ENCODE results near the gene LETM1.

The LETM1 gene

GRCh38 chr4:1823545-1823932, 32.4 kb downstream of the LETM1 start:
- DNase-seq, result no peak

GRCh38 chr4:1822568-1823544, 33.1 kb downstream of the LETM1 start:
- no peak for DNase-seq

GRCh38 chr4:1821679-1822567, 34.0 kb downstream of the LETM1 start:
- DNase-seq, result peak; percentile 15

- no peak for DNase-seq
These were observed 36.1 kb downstream of the LETM1 start for GRCh38 chr4:1819816-1820215.

- DNase-seq, result no peak
These were observed 36.7 kb downstream of the LETM1 start for GRCh38 chr4:1819284-1819683.

- no peak for DNase-seq
These were observed 39.7 kb downstream of the LETM1 start for GRCh38 chr4:1815997-1816860.

- no peak for DNase-seq
These were observed 40.6 kb downstream of the LETM1 start for GRCh38 chr4:1815096-1815996.

- no peak for DNase-seq
These were observed 41.5 kb downstream of the LETM1 start for GRCh38 chr4:1814453-1814852.

- DNase-seq, result no peak
These were observed 42.0 kb downstream of the LETM1 start for GRCh38 chr4:1813915-1814314.

- DNase-seq, result no peak
These were observed 42.7 kb downstream of the LETM1 start for GRCh38 chr4:1813231-1813630.

- no peak for DNase-seq
These were observed 43.2 kb downstream of the LETM1 start for GRCh38 chr4:1812720-1813119.

- DNase-seq, result no peak
These were observed 45.2 kb downstream of the LETM1 start for GRCh38 chr4:1810765-1811164.

GRCh38 chr4:1809754-1810502, 46.0 kb downstream of the LETM1 start:
- peak; percentile 87 for DNase-seq

GRCh38 chr4:1808851-1809753, 46.9 kb downstream of the LETM1 start:
- DNase-seq, result no peak

GRCh38 chr4:1808396-1808795, 47.6 kb downstream of the LETM1 start:
- no peak for DNase-seq

GRCh38 chr4:1807332-1807777, 48.6 kb downstream of the LETM1 start:
- no peak for DNase-seq

- no peak for DNase-seq
These were observed 49.2 kb downstream of the LETM1 start for GRCh38 chr4:1806596-1807331.

- DNase-seq, result no peak
These were observed 49.8 kb downstream of the LETM1 start for GRCh38 chr4:1806223-1806564.

Measured in femur (tissue), 1 donor.